Esophagus mucosa (tissue), 1 donor: ENCODE data around the gene DNAJB4. TPM values are rescaled to one million over a fixed set of nuclear protein-coding genes. Genes with fewer than 3 reads are reported as not detected.
"Not testable (repeated sequence)": the region's sequence is repeated elsewhere in the genome, so short reads cannot be mapped to it uniquely, and the experiment has no call there.

ENCODE experiments used
- ATAC-seq: fragments of 200-7000 bp; cut with Tn5 transposase; one replicate; pipeline ENCODE4 v1.9.1; 2020
- total RNA-seq: library from RNA; stranded (reverse); gene quantifications from one replicate; pipeline ENCODE4 v1.2.4, GENCODE V29; 2023
- donor health status: DM: yes; HTN: yes; CAD: no.

Gene DNAJB4
- total RNA-seq, 1 donor from 2014 or later, result 11.3 TPM

DNA sequence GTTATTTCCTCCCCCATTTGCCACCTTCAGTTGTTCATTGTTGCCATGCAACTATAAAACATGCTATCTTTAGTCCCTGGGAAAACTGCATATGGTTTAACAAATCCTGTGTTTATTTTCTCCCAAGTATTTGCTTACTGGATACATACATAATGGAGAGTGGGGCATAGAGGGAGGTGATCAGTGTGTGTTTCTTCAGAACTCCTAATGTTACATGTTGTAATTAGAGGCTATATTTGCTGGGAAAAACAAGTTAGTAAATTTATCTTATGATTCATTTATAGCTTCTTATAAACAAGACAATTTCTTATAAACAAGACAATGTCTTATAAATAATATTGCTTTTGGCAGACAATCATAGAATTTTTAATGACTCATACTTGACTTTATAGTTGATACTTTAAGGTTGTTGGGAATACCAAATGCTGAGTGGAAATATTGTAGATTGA is 33.8 kb downstream of the DNAJB4 start:
- no peak for ATAC-seq

DNA sequence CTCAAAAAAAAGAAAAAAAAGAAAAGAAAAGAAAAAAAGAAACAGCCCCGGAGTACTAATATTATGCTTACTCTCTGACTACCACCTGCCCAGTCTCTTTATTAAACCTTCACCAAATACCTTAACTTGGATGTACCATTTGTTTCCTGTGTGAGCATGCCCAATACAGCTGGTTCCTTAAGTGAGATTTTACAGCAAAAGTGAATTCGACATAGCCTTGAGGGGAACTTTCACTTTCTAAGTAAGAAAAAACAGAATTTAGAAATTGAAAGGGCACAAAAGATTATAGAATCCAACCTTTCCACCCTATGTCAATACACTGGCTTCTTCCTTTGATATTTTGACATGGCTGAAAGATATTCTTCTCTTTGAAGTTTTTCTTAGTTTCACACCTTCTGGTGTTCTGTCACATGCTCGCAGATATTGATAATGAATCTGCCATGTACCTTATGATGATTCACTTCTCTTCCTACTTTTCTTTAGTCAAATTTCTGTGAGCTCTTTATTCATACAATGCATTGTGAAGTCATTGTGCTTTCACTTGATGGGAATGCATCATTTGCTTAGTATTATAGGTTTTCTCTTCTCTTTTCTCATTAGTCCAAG is 35.8 kb downstream of the DNAJB4 start:
- ATAC-seq, result no peak

DNA sequence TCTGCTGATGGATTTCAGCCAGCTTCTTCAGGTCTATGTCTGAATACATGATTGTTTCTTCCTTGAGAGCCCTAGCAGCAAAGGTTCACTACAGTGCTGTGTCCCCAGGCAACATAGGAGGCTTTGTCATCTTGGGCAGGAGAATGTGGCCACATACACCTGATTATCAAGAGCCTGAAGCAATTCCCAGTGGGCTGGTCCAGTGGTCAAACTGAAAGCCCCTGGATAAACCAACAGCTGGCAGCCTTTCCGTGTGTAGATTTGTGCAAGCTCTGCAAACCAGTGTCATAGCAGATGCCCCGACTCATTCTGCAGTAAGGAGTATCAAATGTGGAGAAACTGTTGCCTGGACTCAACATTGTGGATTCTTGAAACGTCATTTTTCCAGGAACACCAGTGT is 38.7 kb downstream of the DNAJB4 start:
- no peak for ATAC-seq

DNA sequence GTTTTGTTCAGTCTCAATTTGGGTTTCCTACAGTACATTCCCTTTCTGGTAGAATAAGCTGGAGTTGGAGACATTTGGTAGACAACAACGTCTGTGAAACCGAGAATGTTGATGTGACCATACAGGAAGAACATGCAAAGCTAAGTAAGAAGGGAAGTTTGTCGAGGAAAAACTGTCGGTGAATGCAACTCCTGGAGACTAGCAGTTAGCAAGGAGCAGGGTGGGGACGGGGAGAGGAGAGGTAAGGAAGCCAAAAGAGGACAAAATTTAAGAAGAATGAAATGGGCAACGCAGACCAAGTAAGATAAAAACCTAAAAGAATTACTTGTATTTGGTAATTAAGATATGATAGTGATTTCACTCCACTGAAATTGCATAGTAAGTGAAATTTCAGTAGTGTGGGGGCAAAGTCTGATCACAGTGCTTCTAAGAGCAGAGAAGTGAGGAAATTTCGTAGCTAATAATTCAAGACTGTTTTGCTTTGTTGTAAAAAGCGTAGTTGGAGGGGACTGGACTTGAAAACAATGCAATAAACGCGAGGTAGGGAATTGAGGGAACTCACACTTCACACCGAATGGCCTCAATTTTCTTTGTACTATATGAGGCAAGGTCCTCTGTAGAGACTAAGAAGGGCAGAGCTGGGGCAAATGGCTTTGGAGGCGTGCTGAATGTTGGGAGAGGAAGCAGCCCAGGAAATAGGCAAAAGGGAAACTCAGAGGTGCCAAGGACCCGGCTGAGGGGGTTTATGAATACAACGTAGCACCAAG is 40.2 kb downstream of the DNAJB4 start:
- no peak for ATAC-seq

DNA sequence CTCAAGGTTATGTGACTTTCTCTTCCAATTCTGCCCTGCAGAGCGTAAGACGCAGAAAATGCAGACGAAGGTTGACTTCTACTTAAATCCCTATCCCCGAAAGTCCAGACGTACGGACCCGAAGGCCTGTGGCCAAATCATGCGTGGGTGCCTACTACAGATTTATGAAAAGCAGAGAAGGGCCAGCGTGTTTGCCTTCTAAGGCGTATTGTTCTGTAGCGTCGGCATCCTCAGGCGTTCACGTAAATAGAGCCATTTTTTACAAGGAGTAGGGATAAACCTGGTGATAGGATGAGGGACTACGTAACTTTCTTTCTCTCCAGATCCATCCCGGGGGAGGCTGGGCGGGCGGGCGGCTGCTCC is 40.8 kb downstream of the DNAJB4 start:
- ATAC-seq, result no peak

DNA sequence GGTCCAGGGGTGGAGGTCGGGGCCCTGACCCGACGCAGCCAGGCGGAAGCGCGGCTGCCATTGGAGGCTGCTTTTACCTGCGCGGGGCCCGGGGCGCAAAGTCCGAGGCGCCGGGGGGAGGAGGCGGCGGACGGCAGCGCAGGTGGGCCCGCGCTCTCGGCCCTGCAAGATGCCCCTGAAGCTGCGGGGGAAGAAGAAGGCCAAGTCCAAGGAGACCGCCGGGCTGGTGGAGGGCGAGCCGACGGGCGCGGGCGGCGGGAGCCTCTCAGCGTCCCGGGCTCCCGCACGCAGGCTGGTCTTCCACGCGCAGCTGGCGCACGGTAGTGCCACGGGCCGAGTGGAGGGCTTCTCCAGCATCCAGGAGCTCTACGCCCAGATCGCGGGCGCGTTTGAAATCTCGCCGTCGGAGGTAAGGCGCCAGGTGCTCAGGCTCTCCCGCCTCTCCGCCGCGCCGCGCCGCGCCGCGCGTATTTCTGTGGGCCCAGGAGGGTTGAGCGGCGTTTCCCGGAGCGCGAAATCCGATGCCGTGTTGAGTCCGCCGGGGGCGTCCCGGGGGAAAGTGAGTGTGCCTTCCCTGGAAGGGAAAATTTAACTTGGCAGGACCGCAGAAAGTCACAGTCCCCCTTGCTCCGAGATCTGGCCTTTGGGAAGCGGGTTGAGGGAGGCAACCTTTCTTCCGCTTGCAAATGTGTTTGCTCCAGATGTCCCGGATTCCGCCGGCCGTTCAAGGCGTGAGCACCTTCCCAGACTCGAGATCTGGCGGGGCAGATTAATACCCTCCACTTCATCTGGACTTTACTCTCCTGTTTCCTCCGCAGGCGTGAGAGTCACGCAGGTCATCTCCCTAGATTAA is 41.4 kb downstream of the DNAJB4 start, which contains the start of gene GIPC2:
Gene GIPC2 (plus strand): TSS at position 41 of the 853 bp plus-strand sequence. CDS start 129 bp downstream, at position 170.
- ATAC-seq, result peak; percentile 71

DNA sequence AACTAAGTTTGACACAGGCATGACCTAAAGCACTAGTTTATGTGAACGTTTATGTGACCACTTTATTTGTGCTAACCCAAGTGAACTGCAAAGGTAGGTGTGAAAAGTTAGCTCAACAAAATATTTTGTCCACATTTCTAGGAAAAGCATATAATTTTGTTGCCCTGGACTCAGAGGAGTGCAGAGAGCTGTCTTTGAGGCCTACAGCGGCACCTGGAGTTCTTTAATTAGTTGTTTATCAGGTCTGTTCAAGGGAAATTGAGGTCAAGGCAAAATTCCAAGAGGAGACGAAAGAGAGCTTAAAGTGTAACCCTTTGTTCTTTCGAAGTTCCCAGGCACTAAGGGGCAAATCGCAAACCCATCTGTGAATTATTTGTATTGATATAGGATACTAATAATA is 42.4 kb downstream of the DNAJB4 start:
- no peak for ATAC-seq

DNA sequence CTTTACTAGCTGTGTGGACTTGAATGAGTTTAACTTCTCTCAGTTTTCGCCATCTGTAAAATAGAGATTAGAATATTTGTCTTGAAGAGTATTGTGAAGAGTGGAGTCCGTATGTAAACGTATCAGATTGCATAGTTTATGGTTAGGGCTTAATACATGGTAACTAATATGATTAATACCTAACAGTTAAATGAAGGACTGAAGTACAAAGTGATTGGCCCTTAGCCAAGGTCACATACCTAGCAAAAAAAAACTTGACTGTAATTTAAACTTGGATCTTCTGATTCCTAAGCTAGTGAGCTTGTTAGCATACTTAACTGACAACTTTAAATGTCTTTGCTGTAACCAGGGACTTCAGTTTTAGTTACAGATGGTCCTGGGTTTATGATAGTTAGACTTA is 42.9 kb downstream of the DNAJB4 start:
- ATAC-seq, result no peak

DNA sequence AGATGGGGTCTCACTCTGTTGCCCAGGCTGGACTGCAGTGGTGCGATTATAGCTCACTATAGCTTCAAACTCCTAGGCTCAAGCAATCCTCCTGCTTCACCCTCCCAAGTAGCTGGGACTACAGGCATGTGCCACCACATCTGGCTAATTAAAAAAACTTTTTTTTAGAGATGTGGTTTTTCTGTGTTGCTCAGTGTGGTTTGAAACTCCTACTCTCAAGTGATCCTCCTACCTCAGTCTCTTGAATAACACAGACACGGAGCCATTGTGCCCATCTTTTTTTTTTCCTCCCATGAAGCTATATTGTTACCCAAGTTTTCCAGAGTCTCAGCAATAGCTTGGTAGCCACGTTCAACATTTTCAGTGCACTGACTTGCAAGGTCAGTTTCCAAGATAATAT is 43.7 kb downstream of the DNAJB4 start:
- no peak for ATAC-seq

DNA sequence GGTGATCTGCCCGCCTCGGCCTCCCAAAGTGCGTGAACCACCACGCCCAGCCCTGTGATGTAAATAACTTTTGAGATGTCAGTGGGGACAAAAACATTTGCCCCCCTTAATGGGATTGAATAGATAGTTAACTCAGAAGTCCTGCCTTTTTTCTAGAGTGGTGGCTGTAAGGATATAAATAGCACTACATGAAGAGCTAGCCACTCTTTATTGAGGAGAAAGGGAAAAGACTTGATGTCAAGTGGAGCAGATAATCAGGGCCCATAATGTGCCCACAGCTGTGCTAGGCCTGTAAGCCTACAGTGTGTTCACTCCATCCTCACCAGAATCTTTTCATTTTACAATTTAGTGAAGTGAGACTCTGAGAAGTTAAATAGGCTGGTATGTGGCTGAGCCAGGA is 44.7 kb downstream of the DNAJB4 start:
- ATAC-seq, result no peak

DNA sequence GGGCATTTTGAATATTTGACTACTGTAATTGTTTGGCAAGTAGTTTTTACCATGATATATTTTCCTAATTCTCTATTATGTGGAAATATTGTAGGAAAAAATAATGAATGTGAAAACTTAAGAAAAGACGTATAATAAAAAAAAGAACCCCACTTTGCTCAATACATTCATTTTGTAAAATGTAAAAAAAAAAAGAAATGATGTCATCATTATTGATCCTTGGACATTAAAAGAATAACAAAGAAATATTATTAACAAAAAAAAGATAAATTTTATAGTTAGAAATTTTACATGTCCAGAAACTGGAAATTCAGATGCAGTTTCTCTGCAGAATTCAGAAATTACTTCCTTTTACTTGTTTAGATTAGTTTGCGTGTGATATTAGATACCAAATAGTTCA is 46.3 kb downstream of the DNAJB4 start:
- no peak for ATAC-seq

DNA sequence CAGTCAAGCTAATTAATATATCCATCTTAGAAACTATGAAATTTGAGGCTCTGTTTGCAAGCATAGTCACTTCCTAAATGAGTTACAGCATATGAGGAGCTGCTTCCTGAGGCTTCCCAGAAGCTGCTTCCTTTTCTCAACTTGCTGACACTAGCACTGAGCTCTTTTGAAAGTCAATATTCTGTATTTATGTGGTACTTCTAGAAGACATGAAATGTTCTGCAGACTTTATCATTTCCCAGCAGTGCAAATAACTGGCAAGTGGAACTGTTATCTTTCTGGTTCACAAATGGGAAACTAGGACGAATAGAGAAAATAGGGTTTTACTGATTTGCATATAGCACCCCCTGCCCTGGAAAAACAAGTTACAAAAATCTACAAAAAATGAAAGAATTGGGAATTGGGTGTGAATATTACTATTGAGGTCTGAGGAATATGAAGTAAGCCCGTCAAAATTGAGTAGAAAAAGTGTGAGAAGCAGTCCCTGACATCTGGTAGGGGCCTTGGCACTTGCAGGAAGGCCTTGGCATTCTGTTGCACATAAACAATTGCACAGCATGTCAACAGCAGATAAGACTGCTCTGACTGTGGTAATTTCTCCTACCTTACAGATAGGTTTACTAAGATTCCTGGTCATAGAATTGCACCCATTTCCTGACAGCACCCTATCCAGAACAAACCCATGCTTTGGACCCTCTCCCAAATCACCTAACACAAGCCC is 48.1 kb downstream of the DNAJB4 start:
- ATAC-seq, result no peak

DNA sequence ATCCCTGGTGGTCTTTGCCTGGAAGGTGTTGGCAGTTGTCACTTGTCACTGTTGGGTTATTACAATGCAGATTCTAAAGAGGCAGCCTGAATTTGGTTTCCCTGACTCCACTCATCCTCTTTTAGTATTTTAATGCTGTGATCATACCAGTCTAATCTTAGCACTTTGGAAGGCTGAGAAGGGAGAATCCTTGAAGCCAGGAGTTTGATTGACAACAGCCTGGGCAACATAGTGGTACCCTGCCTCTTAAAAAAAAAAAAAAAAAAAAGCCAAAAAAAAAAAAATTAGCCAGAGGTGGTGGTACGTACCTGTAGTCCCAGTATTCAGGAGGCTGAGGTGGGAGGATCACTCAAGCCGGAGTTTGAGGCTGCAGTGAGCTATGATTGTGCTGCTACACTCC is 48.8 kb downstream of the DNAJB4 start:
- ATAC-seq, result no peak

DNA sequence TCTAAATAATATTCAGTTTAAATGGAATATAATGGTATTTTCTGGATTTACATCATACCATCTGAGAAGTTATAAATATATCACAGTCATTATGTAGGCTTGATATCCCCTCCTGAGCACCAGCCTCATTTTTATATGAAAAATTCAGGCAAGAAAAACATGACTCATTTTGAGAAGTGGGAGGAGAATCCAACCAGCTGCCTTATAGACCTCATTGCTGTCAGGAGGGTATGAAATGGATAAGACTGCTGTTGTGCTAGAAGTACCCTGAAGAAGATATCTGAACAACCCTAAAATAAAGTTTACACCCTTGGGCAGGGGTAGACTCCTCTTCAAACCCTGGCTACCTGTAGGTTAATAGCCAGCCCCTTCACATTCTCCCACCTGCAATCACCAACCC is 49.8 kb downstream of the DNAJB4 start:
- no peak for ATAC-seq

DNA sequence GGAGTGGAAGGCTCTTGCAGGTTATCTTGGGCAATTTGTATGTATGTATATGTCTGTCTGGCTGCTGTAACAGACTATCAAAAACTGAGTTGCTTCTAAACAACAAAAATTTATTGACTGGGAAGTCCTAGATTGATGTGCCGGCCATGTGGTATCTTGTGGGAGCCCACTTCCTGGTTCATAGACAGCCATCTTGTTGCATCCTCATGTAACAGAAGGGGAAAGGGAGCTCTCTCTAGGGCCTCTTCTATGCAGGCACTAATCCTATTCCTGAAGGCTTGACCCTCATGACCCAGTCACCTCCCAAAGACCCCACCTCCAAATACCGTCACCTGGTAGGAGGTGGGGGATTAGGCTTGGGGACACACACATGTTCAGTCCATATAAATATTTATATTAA is 50.2 kb downstream of the DNAJB4 start:
- no peak for ATAC-seq

DNA sequence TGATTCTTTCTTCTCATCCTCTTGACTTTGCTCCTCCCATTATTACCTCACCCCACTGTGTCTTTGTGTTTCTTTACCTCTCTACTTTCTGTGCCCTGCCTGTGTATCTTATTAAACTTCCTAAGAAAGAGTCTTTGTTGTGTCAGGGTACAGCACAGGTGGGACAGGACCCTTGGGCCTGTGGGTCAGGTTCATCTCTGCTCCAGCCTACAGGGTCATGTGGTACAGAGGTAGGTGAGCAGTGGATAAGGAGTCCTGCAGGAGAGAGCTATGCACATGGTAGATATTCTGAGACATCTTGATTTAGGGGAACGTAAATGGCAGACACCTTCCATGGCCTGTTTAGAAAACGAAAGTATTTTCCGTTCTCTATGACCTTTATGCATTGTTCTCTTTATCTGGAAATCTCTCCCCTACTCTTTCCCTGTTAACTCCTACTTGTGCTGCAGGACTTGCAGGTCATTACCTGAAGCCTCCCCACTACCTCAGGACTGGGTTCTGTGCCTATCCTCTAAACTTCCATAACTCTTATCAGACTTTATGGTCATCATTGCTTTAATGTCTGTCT is 50.9 kb downstream of the DNAJB4 start:
- ATAC-seq, result no peak

DNA sequence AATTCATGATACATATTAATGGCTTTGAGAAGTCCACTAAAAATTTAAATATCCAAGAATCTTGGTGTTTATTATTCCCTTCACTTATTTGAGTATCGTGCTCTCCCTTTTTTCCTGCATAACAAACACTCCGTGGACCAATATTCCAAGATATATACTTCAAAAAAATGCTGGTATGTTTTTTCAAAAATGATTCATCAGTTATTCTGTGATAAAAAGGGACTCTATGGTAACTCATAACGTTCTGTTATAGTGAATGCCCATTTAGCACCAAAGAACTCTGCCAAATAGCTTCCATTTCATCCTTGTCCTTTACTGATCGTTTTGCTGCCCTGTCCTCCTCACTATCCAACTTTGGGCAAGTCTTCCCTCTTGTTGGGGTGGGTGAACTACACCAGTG is 53.9 kb downstream of the DNAJB4 start:
- ATAC-seq, result no peak

DNA sequence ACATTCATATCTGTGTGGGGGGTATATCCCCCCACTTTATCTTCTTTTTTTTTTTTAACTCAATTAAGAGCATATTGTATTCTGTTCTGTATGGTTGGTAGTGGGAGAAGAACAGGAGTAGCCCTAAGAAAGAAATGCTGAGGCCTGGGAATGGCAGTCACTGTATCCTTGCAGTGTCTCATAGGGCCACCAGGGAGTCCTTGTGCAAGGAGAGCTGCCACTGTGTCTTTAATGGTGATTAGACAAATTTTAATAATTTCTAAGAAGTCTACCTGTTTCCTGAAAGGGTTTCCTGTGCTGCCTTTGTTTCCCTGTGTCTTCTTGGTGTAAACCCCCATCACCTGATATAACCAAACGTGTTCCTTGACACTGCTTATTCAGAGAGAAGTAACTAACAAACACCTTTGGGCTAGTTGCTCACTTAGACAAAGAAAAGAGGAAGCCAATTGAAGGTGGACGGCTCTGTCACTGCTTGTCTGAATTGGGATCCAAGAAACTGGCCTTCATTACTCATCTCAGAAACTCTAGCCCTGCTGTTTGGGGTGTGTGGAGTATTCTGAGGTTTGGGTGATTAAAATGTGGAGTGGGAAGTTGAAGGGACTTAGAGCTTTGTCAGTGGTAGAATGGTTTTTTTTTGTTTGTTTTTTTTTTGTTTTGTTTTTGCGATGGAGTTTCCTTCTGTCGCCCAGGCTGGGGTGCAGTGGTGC is 56.3 kb downstream of the DNAJB4 start:
- peak; percentile 88 for ATAC-seq

DNA sequence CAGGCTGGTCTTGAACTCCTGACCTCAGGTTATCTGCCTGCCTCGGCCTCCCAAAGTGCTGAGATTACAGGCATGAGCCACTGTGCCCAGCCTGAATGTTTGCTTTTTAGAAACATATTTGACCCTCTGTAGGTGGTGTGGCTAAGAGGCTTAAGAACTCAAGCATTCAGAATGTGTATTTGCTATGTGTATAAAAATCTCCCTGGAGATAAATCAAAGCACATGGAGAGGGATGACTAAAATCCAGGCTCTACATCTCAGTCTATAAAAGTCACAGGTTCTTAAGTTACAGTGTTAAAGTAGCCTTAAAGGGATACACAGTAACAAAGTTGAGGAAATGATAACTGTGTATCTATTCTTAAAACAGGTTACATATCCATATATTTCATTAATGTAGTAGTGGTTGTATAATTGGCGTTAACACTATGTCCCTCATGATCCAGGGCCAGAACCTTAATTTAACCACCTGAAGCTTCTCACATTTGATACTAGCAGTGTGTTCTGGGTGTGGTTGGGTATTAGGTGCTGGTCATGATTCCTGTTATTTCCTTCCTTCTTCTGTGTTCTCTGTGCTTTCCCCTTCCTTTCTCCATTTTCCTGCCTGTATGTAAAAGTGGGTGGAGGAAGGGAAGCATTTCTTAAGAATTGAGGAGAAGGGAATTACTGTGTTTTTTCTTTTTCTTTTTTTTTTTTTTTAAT is 57.2 kb downstream of the DNAJB4 start:
- peak; percentile 68 for ATAC-seq

DNA sequence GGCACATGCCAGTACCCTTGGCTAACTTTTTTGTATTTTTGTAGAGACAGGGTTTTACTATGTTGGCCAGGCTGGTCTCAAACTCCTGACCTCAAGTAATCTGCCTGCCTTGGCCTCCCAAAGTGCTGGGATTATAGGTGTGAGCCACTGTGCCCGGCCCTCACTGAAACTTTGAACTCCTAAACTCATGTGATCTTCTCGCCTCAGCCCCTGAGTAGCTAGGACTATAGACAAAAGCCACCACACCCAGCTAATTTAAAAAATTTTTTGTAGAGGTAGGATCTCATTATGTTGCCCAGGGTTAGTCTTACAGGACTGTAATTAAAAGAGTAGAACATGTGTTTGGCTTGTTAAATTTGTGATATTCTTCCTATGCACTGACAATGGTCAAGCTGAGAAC is 60.1 kb downstream of the DNAJB4 start:
- ATAC-seq, result not testable (repeated sequence)
